NOMO-1 (cell line): ENCODE data around the gene TMED10.
A peak's percentile ranks its signal among the peaks of the same experiment; 100 is the strongest.
"Not testable (repeated sequence)": the region's sequence is repeated elsewhere in the genome, so short reads cannot be mapped to it uniquely, and the experiment has no call there.

ENCODE experiments used
- DNase-seq, 2 experiments: peaks; one replicate each; lab custom pipeline; 2025; ENCODE audit not compliant: unreplicated experiment in 2 of 2; lab: John Stamatoyannopoulos, UW

Gene TMED10

GRCh38 chr14:75132382-75133086, 43.9 kb downstream of the TMED10 start:
- peak in 1 of 2 experiments; percentile 86 for DNase-seq

GRCh38 chr14:75128596-75128990, 47.8 kb downstream of the TMED10 start:
- peak in 1 of 2 experiments; percentile 13 for DNase-seq

GRCh38 chr14:75127903-75128595, 48.4 kb downstream of the TMED10 start:
- DNase-seq = no peak

GRCh38 chr14:75127474-75127820, 49.0 kb downstream of the TMED10 start:
- DNase-seq = not testable (repeated sequence)

GRCh38 chr14:75126679-75127473, 49.5 kb downstream of the TMED10 start, which contains the start of gene NEK9:
NEK9 (minus strand) TSS chr14:75127048; CDS start chr14:75126921, 127 bp downstream.
- peak; percentile 80 to 84 for DNase-seq

- peak; percentile 29 to 47 for DNase-seq
Observed at GRCh38 chr14:75126121-75126544, 50.3 kb downstream of the TMED10 start.

GRCh38 chr14:75125617-75126016, 50.8 kb downstream of the TMED10 start:
- DNase-seq = peak; percentile 47 to 66

- DNase-seq = peak; percentile 32 to 70
Observed at GRCh38 chr14:75123991-75124390, 52.4 kb downstream of the TMED10 start.

- no peak for DNase-seq
Observed at GRCh38 chr14:75121552-75121951, 54.9 kb downstream of the TMED10 start.

GRCh38 chr14:75120541-75121291, 55.7 kb downstream of the TMED10 start:
- peak; percentile 45 to 83 for DNase-seq

- DNase-seq = no peak
Observed at GRCh38 chr14:75119056-75119455, 57.4 kb downstream of the TMED10 start.

- no peak for DNase-seq
Observed at GRCh38 chr14:75113932-75114539, 62.4 kb downstream of the TMED10 start.

- no peak for DNase-seq
Observed at GRCh38 chr14:75109877-75110276, 66.5 kb downstream of the TMED10 start.

GRCh38 chr14:75107186-75107585, 69.2 kb downstream of the TMED10 start:
- no peak for DNase-seq

GRCh38 chr14:75101491-75101890, 74.9 kb downstream of the TMED10 start:
- DNase-seq = no peak

GRCh38 chr14:75098682-75099081, 77.7 kb downstream of the TMED10 start:
- DNase-seq = no peak

- DNase-seq = no peak
Observed at GRCh38 chr14:75098212-75098611, 78.2 kb downstream of the TMED10 start.

- DNase-seq = no peak
Observed at GRCh38 chr14:75096959-75097358, 79.5 kb downstream of the TMED10 start.

GRCh38 chr14:75095690-75096089, 80.7 kb downstream of the TMED10 start:
- DNase-seq = no peak

- DNase-seq = no peak
Observed at GRCh38 chr14:75094896-75095295, 81.5 kb downstream of the TMED10 start.
